Measurements from ENCODE around the gene AMPD3. TPM values are rescaled to one million over a fixed set of nuclear protein-coding genes. Genes with fewer than 3 reads are reported as not detected.
A peak's percentile ranks its signal among the peaks of the same experiment; 100 is the strongest.

Gene AMPD3
- total RNA-seq, 2 experiments from 2014 or later, result 13.2 to 14.1 TPM

DNA sequence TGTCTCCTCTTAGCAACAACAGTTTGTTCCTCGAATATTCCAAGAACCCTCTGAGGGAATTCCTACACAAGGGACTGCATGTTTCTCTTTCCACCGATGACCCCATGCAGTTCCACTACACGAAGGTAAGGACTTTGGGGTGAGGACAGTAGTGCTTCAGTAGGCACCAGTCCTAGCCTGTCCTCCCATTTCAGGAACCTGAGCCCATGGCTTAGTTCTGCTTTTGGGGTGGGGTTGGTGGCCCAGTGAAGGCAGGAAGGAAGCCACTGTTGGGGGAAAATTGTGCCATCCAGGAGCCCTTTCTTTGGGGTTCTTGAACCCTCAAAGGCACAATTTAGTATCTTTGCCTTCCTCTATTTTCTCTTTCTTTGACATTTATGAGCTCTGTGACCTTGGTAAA is 47.7 kb downstream of the AMPD3 start:
- no peak overlapping the region for H3K4me3 Mint-ChIP-seq
- CTCF ChIA-PET, result interaction anchor here (2.2 kb wide), 1 partner anchor 14 kb away, joined by 5 read pairs; no protein-coding TSS in a partner anchor
- no peak for TF ChIP-seq CTCF (IDR thresholded peaks at IDR 0.05)
- no peaks in the 10 kb centered on the region for H3K9me3 Mint-ChIP-seq
- no peaks in the 10 kb centered on the region for H3K27me3 Mint-ChIP-seq
- no peak overlapping the region for H3K4me3 ChIP-seq (ENCODE audit: low read length)
- H3K4me1 ChIP-seq (ENCODE audit: insufficient read depth, low read length), result no peaks in the 10 kb centered on the region
- H3K4me1 Mint-ChIP-seq (ENCODE audit: low read depth), result no peaks in the 10 kb centered on the region
- DNase-seq (peak in 2 of 14 experiments; percentile 29 to 33), ATAC-seq (ENCODE audit: poor library complexity) (no peak)
- H3K36me3 Mint-ChIP-seq (ENCODE audit: low read depth), result peaks cover 53% of the 10 kb centered on the region
- H3K9me3 ChIP-seq (ENCODE audit: control insufficient read depth in 1 of 2, insufficient read depth in 1 of 2, low read length in 2 of 2), result no peaks in the 10 kb centered on the region
- peak overlapping the region; percentile 22 for H3K27ac Mint-ChIP-seq
- intact Hi-C loops (cut with DNase I, micrococcal nuclease), result loop anchor here in 1 of 2 experiments (5.0 kb wide), 1 partner anchor 90 kb away; no protein-coding TSS in a partner anchor
- POLR2A ChIA-PET, result no interaction called here
- peaks cover 82% of the 10 kb centered on the region for H3K36me3 ChIP-seq (ENCODE audit: insufficient read depth, low read length)
- no peaks in the 10 kb centered on the region for H3K27me3 ChIP-seq (ENCODE audit: control insufficient read depth in 1 of 2, insufficient read depth in 2 of 2, low read length in 2 of 2)
- no peak overlapping the region for H3K27ac ChIP-seq (ENCODE audit: low read depth in 1 of 2, low read length in 2 of 2)

DNA sequence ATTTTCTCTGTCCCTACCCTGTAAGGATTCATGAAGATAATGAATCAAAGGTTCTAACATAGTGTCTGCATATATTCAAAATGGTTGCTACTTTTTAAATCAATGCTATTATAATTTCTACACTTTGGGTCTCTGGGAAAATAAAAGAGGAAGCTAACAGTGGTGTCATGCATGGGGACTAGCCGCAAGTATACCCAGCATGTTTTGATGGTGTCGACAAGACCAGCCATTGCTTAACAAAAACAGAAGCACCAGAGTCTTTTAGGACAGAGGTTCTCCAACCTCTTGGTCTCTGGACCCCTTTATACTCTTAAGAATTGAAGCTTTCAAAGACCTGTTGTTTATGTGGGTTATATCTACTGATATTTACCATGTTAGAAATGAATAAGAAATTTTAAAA is 48.2 kb downstream of the AMPD3 start:
- Mint-ChIP-seq H3K36me3 (ENCODE audit: low read depth) (peaks cover 48% of the 10 kb centered on the region), H3K4me3 (no peak overlapping the region), H3K27me3 (no peaks in the 10 kb centered on the region), H3K27ac (peak overlapping the region; percentile 22), H3K9me3 (no peaks in the 10 kb centered on the region), H3K4me1 (ENCODE audit: low read depth) (no peaks in the 10 kb centered on the region)
- Histone ChIP-seq H3K4me1 (ENCODE audit: insufficient read depth, low read length) (no peaks in the 10 kb centered on the region), H3K27ac (ENCODE audit: low read depth in 1 of 2, low read length in 2 of 2) (no peak overlapping the region), H3K36me3 (ENCODE audit: insufficient read depth, low read length) (peaks cover 77% of the 10 kb centered on the region), H3K4me3 (ENCODE audit: low read length) (no peak overlapping the region), H3K9me3 (ENCODE audit: control insufficient read depth in 1 of 2, insufficient read depth in 1 of 2, low read length in 2 of 2) (no peaks in the 10 kb centered on the region), H3K27me3 (ENCODE audit: control insufficient read depth in 1 of 2, insufficient read depth in 2 of 2, low read length in 2 of 2) (no peaks in the 10 kb centered on the region)
- DNase-seq (peak in 3 of 14 experiments; percentile 7 to 51 (median 37)), ATAC-seq (ENCODE audit: poor library complexity) (no peak)
- POLR2A ChIA-PET, result no interaction called here
- TF ChIP-seq CTCF (IDR thresholded peaks at IDR 0.05), result no peak
- intact Hi-C loops (cut with DNase I, micrococcal nuclease), result loop anchor here in 1 of 2 experiments (5.0 kb wide), 1 partner anchor 91 kb away; no protein-coding TSS in a partner anchor
- CTCF ChIA-PET, result interaction anchor here (0.6 to 2.2 kb wide), 2 partner anchors 15 to 47 kb away, joined by 4 to 5 read pairs; no protein-coding TSS in a partner anchor

DNA sequence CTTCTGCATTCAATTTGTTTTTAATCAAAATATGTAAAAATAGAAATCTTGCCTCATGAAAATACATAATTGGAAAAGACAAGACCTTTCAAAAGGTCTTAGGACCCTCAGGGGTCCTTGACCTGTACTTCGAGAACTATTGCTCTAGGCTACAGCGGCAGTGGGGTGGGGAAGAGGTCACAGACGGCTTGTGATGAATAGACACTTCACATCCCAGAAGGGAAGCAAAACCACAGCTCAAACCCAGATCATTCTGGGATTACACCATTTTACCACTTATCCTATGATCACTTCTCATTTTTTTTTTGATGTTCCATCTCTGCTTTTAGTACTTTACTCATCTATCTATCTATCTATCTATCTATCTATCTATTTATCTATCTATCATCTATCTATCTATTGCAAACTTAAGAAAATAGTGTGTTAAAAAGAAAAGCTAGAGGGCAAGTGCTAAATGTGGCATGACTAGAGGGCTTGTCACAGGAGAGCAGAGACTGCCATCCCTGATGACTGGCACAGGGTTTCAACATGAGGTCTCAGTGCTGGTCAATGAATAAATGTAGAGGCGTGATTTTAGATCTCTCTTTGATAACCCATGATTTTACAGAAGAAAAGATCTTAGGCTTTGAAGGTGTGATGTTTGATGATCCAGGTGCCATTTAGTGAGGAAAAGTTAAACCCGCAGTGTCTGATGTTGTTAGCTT is 48.9 kb downstream of the AMPD3 start:
- peak overlapping the region; percentile 36 for H3K27ac Mint-ChIP-seq
- CTCF ChIA-PET, result interaction anchor here (0.6 to 2.2 kb wide), 2 partner anchors 15 to 48 kb away, joined by 4 to 5 read pairs; no protein-coding TSS in a partner anchor

More for the DNA sequence above, 48.9 kb downstream of the AMPD3 start:
- H3K27me3 Mint-ChIP-seq, result no peaks in the 10 kb centered on the region
- ATAC-seq (ENCODE audit: poor library complexity) (no peak), DNase-seq (peak in 2 of 14 experiments; percentile 26 to 34)
- H3K4me3 Mint-ChIP-seq, result no peak overlapping the region
- H3K9me3 Mint-ChIP-seq, result no peaks in the 10 kb centered on the region
- POLR2A ChIA-PET, result no interaction called here
- Histone ChIP-seq H3K9me3 (ENCODE audit: control insufficient read depth in 1 of 2, insufficient read depth in 1 of 2, low read length in 2 of 2) (no peaks in the 10 kb centered on the region), H3K27me3 (ENCODE audit: control insufficient read depth in 1 of 2, insufficient read depth in 2 of 2, low read length in 2 of 2) (no peaks in the 10 kb centered on the region), H3K4me1 (ENCODE audit: insufficient read depth, low read length) (no peaks in the 10 kb centered on the region), H3K4me3 (ENCODE audit: low read length) (no peak overlapping the region), H3K27ac (ENCODE audit: low read depth in 1 of 2, low read length in 2 of 2) (no peak overlapping the region), H3K36me3 (ENCODE audit: insufficient read depth, low read length) (peaks cover 75% of the 10 kb centered on the region)
- TF ChIP-seq CTCF (IDR thresholded peaks at IDR 0.05), result no peak
- intact Hi-C loops (cut with DNase I, micrococcal nuclease), result loop anchor here in 1 of 2 experiments (5.0 kb wide), 1 partner anchor 92 kb away; no protein-coding TSS in a partner anchor
- no peaks in the 10 kb centered on the region for H3K4me1 Mint-ChIP-seq (ENCODE audit: low read depth)
- peaks cover 44% of the 10 kb centered on the region for H3K36me3 Mint-ChIP-seq (ENCODE audit: low read depth)

All from CD4-positive, alpha-beta T cell (primary cell).